Stimulated activated memory B cell treated with anti-CD40 and anti-IgM and Interleukin-4, amounts not matched to agents 10 μg/mL and 1 μg/mL and 100 μg/mL, for 72 hours (primary cell): ENCODE measurements around the gene AP3S2.
"Not testable (repeated sequence)": the region's sequence is repeated elsewhere in the genome, so short reads cannot be mapped to it uniquely, and the experiment has no call there.

Experiments used
- ATAC-seq: fragments of 150-1000 bp; cut with Tn5 transposase; 2 replicates; pipeline ENCODE4 v1.10.0; 2021
- H3K27ac Mint-ChIP-seq: one replicate; pipeline ENCODE4 v1.8.0; 2022; ENCODE audit warnings: mild to moderate bottlenecking, mixed read lengths
- H3K27me3 Mint-ChIP-seq: one replicate; pipeline ENCODE4 v1.8.0; 2022; ENCODE audit warnings: mixed read lengths
- H3K36me3 Mint-ChIP-seq: one replicate; pipeline ENCODE4 v1.8.0; 2022; ENCODE audit warnings: mixed read lengths
- H3K4me1 Mint-ChIP-seq: one replicate; pipeline ENCODE4 v1.8.0; 2022; ENCODE audit warnings: mixed read lengths
- H3K4me3 Mint-ChIP-seq: one replicate; pipeline ENCODE4 v1.8.0; 2022; ENCODE audit warnings: mild to moderate bottlenecking, moderate library complexity, mixed read lengths
- H3K9me3 Mint-ChIP-seq: one replicate; pipeline ENCODE4 v1.8.0; 2022; ENCODE audit warnings: mixed read lengths

AP3S2 gene

DNA sequence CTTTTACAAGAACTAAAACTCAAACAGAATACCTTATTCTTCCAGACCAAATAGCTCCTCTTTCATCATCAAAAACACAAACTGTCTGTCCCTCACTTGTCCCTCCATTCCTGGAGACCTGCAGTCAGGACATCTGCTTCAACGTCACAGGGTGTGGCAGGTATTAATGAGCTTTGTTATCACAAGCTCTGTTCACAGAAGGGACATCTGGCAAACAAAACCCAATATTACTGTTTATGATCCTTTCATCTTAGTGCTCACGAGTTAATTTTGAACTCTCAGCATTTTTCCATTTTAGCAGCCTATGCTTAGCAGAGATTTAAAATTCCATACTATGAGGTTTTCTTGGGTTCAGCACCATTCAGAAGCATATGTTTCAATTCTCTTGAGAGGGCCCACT, 32.9 kb downstream of the AP3S2 start:
- Mint-ChIP-seq H3K4me3 (no peak overlapping the region), H3K27ac (no peak overlapping the region), H3K36me3 (peaks cover 33% of the 10 kb centered on the region), H3K27me3 (no peaks in the 10 kb centered on the region), H3K9me3 (no peaks in the 10 kb centered on the region), H3K4me1 (peaks cover 6% of the 10 kb centered on the region)
- ATAC-seq, result no peak

DNA sequence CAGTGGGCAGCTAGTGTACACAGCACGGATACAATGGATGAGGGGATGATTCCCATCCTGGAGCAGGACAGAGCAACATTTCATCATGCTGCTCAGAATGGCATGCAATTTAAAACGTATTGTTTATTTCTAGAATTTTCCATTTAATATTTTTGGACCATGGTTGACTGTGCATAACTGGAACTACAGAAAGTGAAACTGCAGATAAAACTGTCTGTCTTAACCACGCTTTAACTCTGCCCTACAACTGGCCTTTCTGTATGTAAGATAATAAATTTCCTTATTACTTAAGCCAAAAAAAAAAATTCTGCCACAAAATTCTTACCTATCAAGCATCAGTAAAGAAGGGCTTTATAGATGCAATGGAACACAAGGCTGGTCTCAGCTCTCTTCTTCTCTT, 33.4 kb downstream of the AP3S2 start:
- Mint-ChIP-seq H3K36me3 (peaks cover 33% of the 10 kb centered on the region), H3K27me3 (no peaks in the 10 kb centered on the region), H3K27ac (no peak overlapping the region), H3K4me1 (peaks cover 6% of the 10 kb centered on the region), H3K9me3 (no peaks in the 10 kb centered on the region), H3K4me3 (no peak overlapping the region)
- ATAC-seq, result no peak

DNA sequence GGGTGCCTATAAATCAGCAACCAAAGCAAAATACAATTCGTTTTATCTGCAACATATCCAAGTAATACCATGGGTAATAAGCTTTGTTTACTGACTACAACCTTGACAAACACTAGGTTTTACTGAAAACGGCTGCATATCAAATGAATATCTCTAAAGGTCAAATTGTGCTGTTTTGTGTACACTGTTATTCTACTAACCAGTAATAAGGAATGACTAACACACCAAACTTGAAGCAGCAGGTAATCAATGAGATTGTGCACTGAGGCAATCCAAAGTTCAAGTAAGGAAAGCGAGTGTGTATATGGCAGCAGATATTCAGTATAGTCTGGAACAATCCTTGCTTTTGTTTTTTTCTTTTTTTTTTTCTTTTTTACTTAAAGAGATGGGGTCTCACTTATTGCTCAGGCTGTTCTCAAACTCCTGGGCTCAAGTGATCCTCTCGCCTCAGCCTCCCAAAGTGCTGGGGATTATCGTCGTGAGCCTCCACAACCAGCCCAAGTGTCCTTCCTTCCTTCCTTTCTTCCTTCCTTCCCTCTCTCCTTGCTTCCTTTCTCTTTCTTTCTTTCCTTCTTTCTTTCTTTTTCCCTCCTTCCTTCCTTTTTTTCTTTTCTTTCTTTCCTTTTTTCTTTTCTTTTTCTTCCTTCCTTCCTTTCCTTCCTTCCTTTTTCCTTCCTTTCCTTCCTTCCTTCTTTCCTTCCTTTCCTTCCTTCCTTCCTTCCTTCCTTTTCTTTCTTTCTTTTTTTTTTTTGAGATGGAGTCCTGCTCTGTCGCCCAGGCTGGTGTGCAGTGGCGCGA, 34.9 kb downstream of the AP3S2 start:
- Mint-ChIP-seq H3K4me1 (peaks cover 6% of the 10 kb centered on the region), H3K27me3 (no peaks in the 10 kb centered on the region), H3K9me3 (no peaks in the 10 kb centered on the region), H3K27ac (no peak overlapping the region), H3K36me3 (peaks cover 33% of the 10 kb centered on the region), H3K4me3 (no peak overlapping the region)
- no peak for ATAC-seq

DNA sequence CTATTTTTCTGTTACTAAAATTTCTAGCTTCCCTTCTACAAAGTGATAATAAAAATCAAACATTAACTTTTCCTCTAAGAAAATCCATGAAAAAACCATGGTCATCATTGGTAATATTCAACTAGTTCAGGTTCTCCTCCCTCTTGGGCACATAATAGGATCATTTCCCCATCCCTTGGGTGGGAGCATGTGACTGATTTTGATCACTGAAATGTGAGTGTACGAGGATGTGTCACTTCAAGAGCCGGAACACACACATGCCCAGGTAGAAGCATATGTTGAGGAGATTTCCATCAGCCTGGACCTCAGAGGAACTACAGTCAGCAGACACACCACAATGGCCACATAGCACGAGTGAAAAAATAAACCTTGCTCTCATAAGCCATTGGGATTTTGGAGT, 36.1 kb downstream of the AP3S2 start:
- no peaks in the 10 kb centered on the region for H3K9me3 Mint-ChIP-seq
- no peak overlapping the region for H3K27ac Mint-ChIP-seq
- H3K4me1 Mint-ChIP-seq, result peaks cover 9% of the 10 kb centered on the region
- ATAC-seq, result no peak
- no peak overlapping the region for H3K4me3 Mint-ChIP-seq
- H3K27me3 Mint-ChIP-seq, result no peaks in the 10 kb centered on the region
- H3K36me3 Mint-ChIP-seq, result peaks cover 41% of the 10 kb centered on the region

DNA sequence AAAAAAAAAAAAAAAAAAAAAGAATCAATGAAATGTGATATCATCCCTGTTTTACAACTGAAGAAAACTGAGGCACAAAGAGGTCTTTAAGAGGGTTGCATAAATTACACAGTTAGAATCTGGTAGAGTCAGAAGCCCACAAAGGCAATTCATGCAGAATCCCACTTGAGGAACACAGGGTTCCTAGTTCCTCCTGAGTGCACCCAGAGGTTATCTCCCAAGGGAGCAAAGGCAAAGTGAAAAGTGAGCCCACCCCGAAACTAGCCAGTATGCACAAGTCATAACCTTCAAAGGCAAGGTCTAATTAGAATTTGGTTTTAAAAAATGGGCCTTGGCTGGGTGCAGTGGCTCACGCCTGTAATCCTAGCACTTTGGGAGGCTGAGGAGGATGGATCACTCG, 37.8 kb downstream of the AP3S2 start:
- Mint-ChIP-seq H3K4me3 (no peak overlapping the region), H3K4me1 (peaks cover 25% of the 10 kb centered on the region), H3K36me3 (peaks cover 42% of the 10 kb centered on the region), H3K9me3 (no peaks in the 10 kb centered on the region), H3K27me3 (no peaks in the 10 kb centered on the region), H3K27ac (no peak overlapping the region)
- no peak for ATAC-seq

DNA sequence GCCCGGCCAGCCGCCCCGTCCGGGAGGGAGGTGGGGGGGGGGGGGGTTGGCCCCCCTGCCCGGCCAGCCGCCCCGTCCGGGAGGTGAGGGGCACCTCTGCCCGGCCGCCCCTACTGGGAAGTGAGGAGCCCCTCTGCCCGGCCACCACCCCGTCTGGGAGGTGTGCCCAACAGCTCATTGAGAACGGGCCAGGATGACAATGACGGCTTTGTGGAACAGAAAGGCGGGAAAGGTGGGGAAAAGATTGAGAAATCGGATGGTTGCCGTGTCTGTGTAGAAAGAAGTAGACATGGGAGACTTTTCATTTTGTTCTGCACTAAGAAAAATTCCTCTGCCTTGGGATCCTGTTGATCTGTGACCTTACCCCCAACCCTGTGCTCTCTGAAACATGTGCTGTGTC, 38.9 kb downstream of the AP3S2 start:
- H3K27ac Mint-ChIP-seq, ATAC-seq, H3K9me3 Mint-ChIP-seq, H3K4me3 Mint-ChIP-seq, H3K27me3 Mint-ChIP-seq: not testable (repeated sequence)
- Mint-ChIP-seq H3K4me1 (peaks cover 31% of the 10 kb centered on the region), H3K36me3 (peaks cover 38% of the 10 kb centered on the region)

DNA sequence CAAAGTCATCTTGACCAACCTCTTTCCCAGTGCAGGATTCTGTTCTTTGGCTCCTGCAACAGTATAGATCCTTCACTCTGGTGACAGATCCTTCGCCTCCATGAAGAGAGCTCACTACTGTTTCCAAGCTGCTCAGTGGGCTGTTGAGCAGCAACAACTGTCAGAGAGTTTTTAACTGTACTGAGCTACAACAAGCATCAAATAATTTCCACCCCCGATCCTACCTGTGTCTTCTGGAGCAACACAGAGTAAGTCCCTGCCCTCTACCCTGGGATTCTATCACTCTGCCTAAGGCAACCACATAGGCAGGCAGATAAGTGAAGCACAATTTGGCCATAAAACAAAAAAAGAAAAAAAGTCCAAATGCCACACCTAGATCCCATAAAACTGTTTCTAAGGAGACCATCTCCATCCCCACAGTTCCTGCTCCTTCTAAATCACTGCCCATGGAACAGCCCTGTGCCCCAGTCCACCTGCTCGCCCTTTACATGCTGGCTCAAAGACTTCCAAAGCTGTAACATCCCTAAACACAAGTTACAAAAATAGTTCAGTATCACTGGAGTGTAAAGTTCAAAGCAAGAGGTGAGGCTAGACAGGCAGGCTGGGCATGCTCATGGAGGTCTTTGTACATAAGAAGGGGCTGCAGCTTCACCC, 41.3 kb downstream of the AP3S2 start:
- Mint-ChIP-seq H3K27me3 (no peaks in the 10 kb centered on the region), H3K4me1 (peaks cover 43% of the 10 kb centered on the region), H3K27ac (peak overlapping the region; percentile 39), H3K9me3 (no peaks in the 10 kb centered on the region), H3K36me3 (peaks cover 25% of the 10 kb centered on the region), H3K4me3 (no peak overlapping the region)
- no peak for ATAC-seq

DNA sequence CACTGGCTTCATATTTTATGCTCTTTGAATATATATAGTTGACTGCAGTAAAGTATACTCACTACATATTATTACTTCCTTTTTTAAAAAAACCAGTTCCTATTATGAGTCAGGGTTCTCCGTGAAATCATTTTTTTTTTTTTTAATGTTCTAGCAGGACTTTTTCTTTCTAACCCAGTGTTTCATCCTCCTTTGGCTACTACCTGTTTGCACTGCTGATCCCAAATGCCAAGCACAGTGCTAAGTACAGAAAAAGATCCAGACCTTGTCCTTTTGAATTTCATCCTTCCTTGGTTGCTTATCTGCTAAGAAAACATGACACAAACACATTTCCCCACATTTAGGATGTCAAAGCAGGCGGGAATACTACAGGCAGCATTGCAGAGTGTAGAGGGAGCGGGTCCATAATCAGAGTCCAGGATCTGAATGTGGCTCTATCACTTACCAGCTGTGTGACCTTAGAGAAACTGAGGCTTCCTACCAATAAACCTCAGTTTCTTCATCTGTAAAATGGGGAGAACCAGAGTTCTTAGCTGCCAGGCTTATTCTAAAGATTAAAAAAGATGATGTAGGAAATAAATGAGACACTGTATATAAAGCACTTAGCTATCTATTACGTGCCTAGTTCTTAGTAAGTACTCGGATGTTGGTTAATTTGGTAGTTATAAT, 42.0 kb downstream of the AP3S2 start:
- H3K4me1 Mint-ChIP-seq, result peaks cover 43% of the 10 kb centered on the region
- peaks cover 21% of the 10 kb centered on the region for H3K36me3 Mint-ChIP-seq
- peak; percentile 83 for ATAC-seq
- H3K27ac Mint-ChIP-seq, result peak overlapping the region; percentile 86
- H3K27me3 Mint-ChIP-seq, result no peaks in the 10 kb centered on the region
- peak overlapping the region; percentile 23 for H3K4me3 Mint-ChIP-seq
- H3K9me3 Mint-ChIP-seq, result no peaks in the 10 kb centered on the region

DNA sequence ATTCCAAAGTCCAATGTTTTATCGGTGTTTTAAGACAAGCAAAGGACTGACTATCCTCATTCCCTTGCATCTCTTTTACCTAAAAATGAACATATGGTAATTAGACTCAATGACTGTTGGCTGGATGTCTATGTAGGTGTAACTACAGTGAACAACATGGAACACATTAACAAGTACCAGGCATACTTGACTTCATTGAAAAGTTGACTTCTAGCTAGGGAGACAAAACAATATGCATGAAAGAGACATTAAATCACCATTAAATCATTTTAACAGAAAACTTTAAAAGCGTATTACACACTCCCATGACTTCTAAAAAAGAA, 44.9 kb downstream of the AP3S2 start:
- no peaks in the 10 kb centered on the region for H3K27me3 Mint-ChIP-seq
- H3K4me1 Mint-ChIP-seq, result peaks cover 49% of the 10 kb centered on the region
- H3K36me3 Mint-ChIP-seq, result peaks cover 34% of the 10 kb centered on the region
- H3K9me3 Mint-ChIP-seq, result no peaks in the 10 kb centered on the region
- ATAC-seq, result no peak
- H3K27ac Mint-ChIP-seq, result peak overlapping the region; percentile 69
- no peak overlapping the region for H3K4me3 Mint-ChIP-seq

DNA sequence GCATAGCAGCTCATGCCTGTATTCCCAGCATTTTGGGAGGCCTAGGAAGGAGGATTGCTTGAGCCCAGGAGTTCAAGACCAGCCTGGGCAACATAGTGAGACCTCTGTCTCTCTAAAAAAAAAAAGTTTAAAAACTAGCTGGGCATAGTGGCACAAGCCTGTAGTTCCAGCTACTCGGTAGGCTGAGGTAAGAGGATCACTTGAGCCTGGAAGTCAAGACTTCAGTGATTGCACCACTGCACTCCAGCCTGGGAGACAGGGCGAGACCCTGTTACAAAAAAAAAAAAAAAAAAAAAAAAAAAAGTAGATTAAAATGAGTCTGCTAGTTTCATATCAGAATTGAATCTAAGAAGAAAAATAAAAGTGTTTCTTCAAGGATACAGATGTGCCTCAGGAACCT, 46.7 kb downstream of the AP3S2 start:
- no peaks in the 10 kb centered on the region for H3K27me3 Mint-ChIP-seq
- H3K9me3 Mint-ChIP-seq, result no peaks in the 10 kb centered on the region
- H3K4me1 Mint-ChIP-seq, result peaks cover 44% of the 10 kb centered on the region
- no peak for ATAC-seq
- H3K4me3 Mint-ChIP-seq, result no peak overlapping the region
- H3K27ac Mint-ChIP-seq, result no peak overlapping the region
- H3K36me3 Mint-ChIP-seq, result peaks cover 26% of the 10 kb centered on the region

DNA sequence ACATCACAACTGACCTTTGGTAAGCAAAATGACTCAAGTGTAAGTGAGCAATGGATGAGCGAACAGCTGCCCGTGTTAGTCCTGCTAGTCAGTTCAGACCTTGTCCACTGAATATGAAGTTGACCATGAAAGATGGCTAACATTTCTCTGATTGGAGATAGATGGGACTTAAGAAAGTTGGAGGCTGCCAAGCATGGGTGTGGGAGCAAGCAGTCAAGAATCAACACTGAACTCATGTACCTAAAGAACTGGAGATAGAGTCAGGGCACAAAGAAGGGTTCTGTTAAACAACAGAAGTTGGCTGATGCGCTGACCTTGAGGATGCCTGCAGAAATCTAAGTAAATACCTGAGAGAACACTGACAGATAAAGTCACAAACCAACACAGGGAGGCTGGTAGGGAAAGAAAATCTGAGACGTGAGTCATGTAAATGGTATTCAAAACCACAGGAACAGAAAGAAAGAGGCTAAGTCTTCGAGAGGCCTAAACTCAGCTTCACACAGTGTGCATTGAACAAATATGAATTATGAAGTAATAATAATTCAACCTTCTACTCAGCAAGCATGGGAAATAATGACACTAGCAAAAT, 48.4 kb downstream of the AP3S2 start:
- Mint-ChIP-seq H3K27me3 (no peaks in the 10 kb centered on the region), H3K4me1 (peaks cover 32% of the 10 kb centered on the region), H3K4me3 (no peak overlapping the region), H3K9me3 (no peaks in the 10 kb centered on the region), H3K36me3 (peaks cover 38% of the 10 kb centered on the region), H3K27ac (peak overlapping the region; percentile 52)
- ATAC-seq, result no peak

DNA sequence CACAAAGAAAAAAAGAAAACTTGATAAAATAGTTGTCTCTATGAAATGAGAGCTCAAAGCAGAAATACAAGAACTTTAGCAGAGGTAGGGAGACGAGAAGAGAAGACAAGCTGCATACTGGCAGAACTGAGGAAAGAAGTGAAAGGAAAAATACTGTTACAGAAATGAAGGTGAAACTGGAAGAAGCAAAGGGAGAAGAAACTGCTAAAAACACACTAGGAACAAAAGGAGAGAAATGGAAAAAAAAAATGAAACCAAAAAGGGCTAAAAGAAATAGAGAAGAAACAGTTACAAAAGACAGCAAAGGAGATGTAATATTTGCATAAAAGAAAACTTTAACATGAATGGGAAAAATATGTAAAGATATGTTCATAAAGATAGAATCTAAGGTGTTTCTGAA, 51.8 kb downstream of the AP3S2 start:
- H3K27ac Mint-ChIP-seq, result peak overlapping the region; percentile 9
- peaks cover 39% of the 10 kb centered on the region for H3K36me3 Mint-ChIP-seq
- peaks cover 23% of the 10 kb centered on the region for H3K4me1 Mint-ChIP-seq
- no peaks in the 10 kb centered on the region for H3K9me3 Mint-ChIP-seq
- no peak for ATAC-seq
- H3K27me3 Mint-ChIP-seq, result no peaks in the 10 kb centered on the region
- H3K4me3 Mint-ChIP-seq, result no peak overlapping the region

DNA sequence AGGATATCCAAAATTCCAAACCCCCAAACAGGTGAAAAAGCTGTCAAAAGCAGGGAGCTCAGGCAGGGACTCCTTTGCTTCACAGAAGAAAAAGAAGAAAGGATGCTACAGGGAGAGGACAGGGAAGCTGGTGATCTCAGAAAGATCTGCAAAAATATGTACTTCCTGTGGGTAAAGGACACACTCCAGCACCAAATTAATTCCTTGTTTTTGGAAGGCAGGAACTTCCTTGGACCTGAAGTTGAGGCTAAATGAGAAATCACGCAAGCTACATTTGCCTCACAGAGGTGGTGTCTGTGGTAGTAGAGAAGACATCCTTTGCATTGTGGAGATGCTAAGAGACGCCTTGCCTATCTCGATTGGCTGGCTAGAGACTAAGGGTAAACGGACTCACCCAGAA, 52.5 kb downstream of the AP3S2 start:
- Mint-ChIP-seq H3K4me1 (peaks cover 23% of the 10 kb centered on the region), H3K9me3 (no peaks in the 10 kb centered on the region), H3K4me3 (no peak overlapping the region), H3K36me3 (peaks cover 46% of the 10 kb centered on the region), H3K27ac (no peak overlapping the region), H3K27me3 (no peaks in the 10 kb centered on the region)
- ATAC-seq, result no peak

DNA sequence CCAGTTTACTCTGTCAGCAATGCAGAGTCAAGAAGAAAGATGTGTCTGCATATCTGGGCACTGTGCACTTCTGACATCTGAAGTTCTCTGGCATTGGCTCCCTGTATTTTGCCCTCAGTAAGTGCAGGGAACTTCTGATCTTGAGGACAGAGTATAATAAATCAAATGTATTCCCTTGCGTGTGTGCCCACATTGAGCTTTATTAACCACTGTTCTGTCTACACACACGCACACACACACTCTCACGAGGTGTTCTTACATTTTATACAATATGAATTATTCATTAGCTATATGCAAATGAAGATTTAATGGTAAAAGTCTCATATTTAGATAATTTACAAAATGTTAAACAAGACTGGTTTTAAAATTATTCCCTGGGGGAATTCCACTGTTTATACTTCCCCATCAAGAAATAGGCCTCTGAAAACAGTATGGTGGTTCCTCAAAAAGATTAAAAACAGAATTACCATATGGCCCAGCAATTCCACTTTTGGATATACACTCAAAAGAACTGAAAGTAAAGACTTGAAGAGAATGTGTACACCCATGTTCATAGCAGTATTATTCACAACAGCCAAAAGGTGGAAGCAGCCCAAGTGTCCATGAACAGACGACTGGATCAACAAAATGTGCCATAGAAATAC, 54.5 kb downstream of the AP3S2 start:
- Mint-ChIP-seq H3K27ac (peak overlapping the region; percentile 13), H3K27me3 (no peaks in the 10 kb centered on the region), H3K4me3 (no peak overlapping the region), H3K9me3 (no peaks in the 10 kb centered on the region), H3K4me1 (peaks cover 17% of the 10 kb centered on the region), H3K36me3 (peaks cover 54% of the 10 kb centered on the region)
- no peak for ATAC-seq

DNA sequence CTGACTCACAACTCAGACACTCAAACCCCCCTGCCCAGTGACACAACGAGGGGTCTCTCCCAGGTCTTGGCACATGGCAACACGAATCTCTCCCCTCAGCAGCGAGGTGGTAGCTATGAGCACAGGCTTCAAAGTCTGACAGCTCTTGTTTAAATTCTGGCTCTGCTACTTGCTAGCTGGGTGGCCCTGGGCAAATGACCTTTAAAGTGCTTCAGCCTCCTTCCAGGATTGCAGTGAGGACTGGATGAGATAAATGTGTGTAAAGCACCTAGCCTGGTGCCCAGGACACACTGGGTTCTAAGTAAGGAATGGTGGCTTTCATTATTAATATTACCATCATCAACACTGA, 56.0 kb downstream of the AP3S2 start:
- Mint-ChIP-seq H3K4me3 (no peak overlapping the region), H3K9me3 (no peaks in the 10 kb centered on the region), H3K27me3 (no peaks in the 10 kb centered on the region), H3K36me3 (peaks cover 64% of the 10 kb centered on the region), H3K27ac (no peak overlapping the region), H3K4me1 (peaks cover 17% of the 10 kb centered on the region)
- no peak for ATAC-seq
